ENCODE results near the gene MRPL21. TPM values are rescaled to one million over a fixed set of nuclear protein-coding genes. Genes with fewer than 3 reads are reported as not detected.
"Not testable (repeated sequence)": the region's sequence is repeated elsewhere in the genome, so short reads cannot be mapped to it uniquely, and the experiment has no call there.

MRPL21 gene
- total RNA-seq, 1 experiment from 2014 or later: 96.5 TPM

GRCh38 chr11:68891351-68891948 lies 12.2 kb downstream of the MRPL21 start:
- TF ChIP-seq CTCF (IDR thresholded peaks at IDR 0.05; ENCODE audit: unreplicated experiment): no peak
- Mint-ChIP-seq H3K27ac (ENCODE audit: low read depth, unreplicated experiment) (no peak overlapping the region), H3K4me3 (ENCODE audit: unreplicated experiment) (no peak overlapping the region), H3K36me3 (ENCODE audit: insufficient read depth, unreplicated experiment) (peaks cover 56% of the 10 kb centered on the region), H3K9me3 (ENCODE audit: unreplicated experiment) (no peaks in the 10 kb centered on the region), H3K27me3 (ENCODE audit: insufficient read depth, unreplicated experiment) (no peaks in the 10 kb centered on the region), H3K4me1 (ENCODE audit: insufficient read depth, unreplicated experiment) (no peaks in the 10 kb centered on the region)
- intact Hi-C loops (cut with micrococcal nuclease): no loop called here
- DNase-seq (ENCODE audit: unreplicated experiment): no peak
- BruUV-seq (replicated peaks): no TSS peak
- CTCF ChIA-PET: interaction anchor here (0.6 to 0.7 kb wide), 2 partner anchors 377 to 753 kb away, joined by 3 to 8 read pairs; no protein-coding TSS in a partner anchor
- POLR2A ChIA-PET: no interaction called here

GRCh38 chr11:68890490-68891231 lies 13.0 kb downstream of the MRPL21 start:
- Mint-ChIP-seq H3K9me3 (ENCODE audit: unreplicated experiment) (no peaks in the 10 kb centered on the region), H3K27ac (ENCODE audit: low read depth, unreplicated experiment) (no peak overlapping the region), H3K4me1 (ENCODE audit: insufficient read depth, unreplicated experiment) (no peaks in the 10 kb centered on the region), H3K27me3 (ENCODE audit: insufficient read depth, unreplicated experiment) (no peaks in the 10 kb centered on the region), H3K4me3 (ENCODE audit: unreplicated experiment) (no peak overlapping the region), H3K36me3 (ENCODE audit: insufficient read depth, unreplicated experiment) (peaks cover 48% of the 10 kb centered on the region)
- intact Hi-C loops (cut with micrococcal nuclease): no loop called here
- BruUV-seq (replicated peaks): no TSS peak
- POLR2A ChIA-PET: interaction anchor here (0.6 to 2.6 kb wide), 2 partner anchors 13 to 749 kb away, joined by 4 to 9 read pairs; partner anchors contain the start of genes IGHMBP2 and MRPL21
- no peak for DNase-seq (ENCODE audit: unreplicated experiment)
- CTCF ChIA-PET: interaction anchor here (0.7 kb wide), 1 partner anchor 754 kb away, joined by 3 read pairs; no protein-coding TSS in a partner anchor
- no peak for TF ChIP-seq CTCF (IDR thresholded peaks at IDR 0.05; ENCODE audit: unreplicated experiment)

- no peaks in the 10 kb centered on the region for H3K4me1 Mint-ChIP-seq (ENCODE audit: insufficient read depth, unreplicated experiment)
- ChIA-PET POLR2A (interaction anchor here (2.6 kb wide), 1 partner anchor 14 kb away, joined by 9 read pairs; the partner anchor contains the start of genes IGHMBP2 and MRPL21), CTCF (interaction anchor here (0.9 kb wide), 1 partner anchor 12 kb away, joined by 3 read pairs; no protein-coding TSS in a partner anchor)
- H3K4me3 Mint-ChIP-seq (ENCODE audit: unreplicated experiment): no peak overlapping the region
- TF ChIP-seq CTCF (IDR thresholded peaks at IDR 0.05; ENCODE audit: unreplicated experiment): peak; percentile 10
- peaks cover 45% of the 10 kb centered on the region for H3K36me3 Mint-ChIP-seq (ENCODE audit: insufficient read depth, unreplicated experiment)
- intact Hi-C loops (cut with micrococcal nuclease): no loop called here
- no peaks in the 10 kb centered on the region for H3K27me3 Mint-ChIP-seq (ENCODE audit: insufficient read depth, unreplicated experiment)
- BruUV-seq (replicated peaks): no TSS peak
- no peak for DNase-seq (ENCODE audit: unreplicated experiment)
- no peak overlapping the region for H3K27ac Mint-ChIP-seq (ENCODE audit: low read depth, unreplicated experiment)
- no peaks in the 10 kb centered on the region for H3K9me3 Mint-ChIP-seq (ENCODE audit: unreplicated experiment)
Observed at GRCh38 chr11:68889948-68890446, 13.6 kb downstream of the MRPL21 start.

GRCh38 chr11:68884827-68885226 lies 18.8 kb downstream of the MRPL21 start:
- H3K4me3 Mint-ChIP-seq (ENCODE audit: unreplicated experiment); POLR2A ChIA-PET; DNase-seq (ENCODE audit: unreplicated experiment); H3K27ac Mint-ChIP-seq (ENCODE audit: low read depth, unreplicated experiment); H3K4me1 Mint-ChIP-seq (ENCODE audit: insufficient read depth, unreplicated experiment); H3K36me3 Mint-ChIP-seq (ENCODE audit: insufficient read depth, unreplicated experiment); H3K27me3 Mint-ChIP-seq (ENCODE audit: insufficient read depth, unreplicated experiment); CTCF ChIA-PET; H3K9me3 Mint-ChIP-seq (ENCODE audit: unreplicated experiment); BruUV-seq (replicated peaks); intact Hi-C loops (cut with micrococcal nuclease): not testable (repeated sequence)
